ENCODE measurements around the gene ALDH3B1. TPM values are rescaled to one million over a fixed set of nuclear protein-coding genes. Genes with fewer than 3 reads are reported as not detected.

ALDH3B1 gene
- total and polyA plus RNA-seq, 2 donors (not counting 3 experiments of a cell fraction or from before 2014, with no cell fraction given), result 0.13 to 1.0 TPM

DNA sequence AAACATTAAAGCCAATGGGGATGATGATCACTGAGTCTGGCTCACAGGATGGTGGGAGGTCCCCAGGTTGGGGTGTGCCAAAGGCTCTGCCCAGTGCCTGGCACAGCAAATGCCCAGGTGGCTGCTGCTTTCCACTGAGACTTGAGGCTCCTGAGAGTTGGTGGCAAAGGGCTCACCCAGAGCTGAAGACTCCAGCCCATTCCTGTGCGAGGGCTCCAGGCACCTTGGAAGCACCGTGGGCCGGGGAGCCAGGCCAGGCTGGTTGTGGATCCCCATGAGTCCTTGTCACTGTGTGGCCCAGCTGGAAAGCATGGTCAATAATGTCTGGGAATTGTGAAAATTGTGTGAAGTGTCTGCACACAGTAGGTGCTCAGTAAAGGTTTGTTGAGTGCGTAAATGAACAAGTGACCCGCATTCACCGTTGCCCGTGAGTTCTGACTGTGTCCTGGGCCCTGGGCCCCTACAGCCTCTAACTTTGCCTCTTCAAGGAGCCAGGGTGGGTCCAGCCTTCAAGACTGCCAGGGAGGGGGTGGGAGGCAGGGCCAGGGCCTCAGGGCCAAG lies 3.4 kb upstream of the ALDH3B1 start:
- H3K4me3 ChIP-seq (replicated peaks in 1 of 3; ENCODE audit: insufficient read depth in 1 of 3, low read depth in 1 of 3, low read length in 3 of 3), result no peak overlapping the region
- intact Hi-C loops (cut with micrococcal nuclease) (no loop called here), dilution Hi-C loops (cut with MboI; ENCODE audit: extremely low pct_ligation_motif_present, low sequenced_read_pairs) (no loop called here)
- H3K79me2 ChIP-seq (ENCODE audit: control insufficient read depth, insufficient read depth, low read length), result no peaks in the 10 kb centered on the region
- FAIRE-seq (no peak), DNase-seq (ENCODE audit: low read depth, low spot score) (no peak)
- no peaks in the 10 kb centered on the region for H3K36me3 ChIP-seq (ENCODE audit: control insufficient read depth in 2 of 2, extremely low read depth in 1 of 2, insufficient read depth in 2 of 2, low read length in 2 of 2)
- ChIA-PET CTCF (interaction anchor here (1.3 kb wide), 1 partner anchor 51 kb away, joined by 5 read pairs; no protein-coding TSS in a partner anchor), POLR2A (no interaction called here)
- no peaks in the 10 kb centered on the region for H3K9me3 ChIP-seq (replicated peaks; ENCODE audit: control insufficient read depth, insufficient read depth, low read length)
- H3K27ac ChIP-seq (ENCODE audit: insufficient read depth, low read depth, low read length), result no peak overlapping the region
- no peak overlapping the region for H3K4me2 ChIP-seq (ENCODE audit: insufficient read depth, low read length)
- BruUV-seq (replicated peaks), result no TSS peak
- H4K20me1 ChIP-seq (replicated peaks; ENCODE audit: control insufficient read depth, extremely low read depth, insufficient read depth, low read length), result no peaks in the 10 kb centered on the region
- no peak for TF ChIP-seq GATA2 (IDR thresholded peaks at IDR 0.05; ENCODE audit: insufficient read depth, insufficient read length, low read depth, low read length)
- TF ChIP-seq MYC (IDR thresholded peaks at IDR 0.05; ENCODE audit: low read depth, low read length), result no peak
- no peak for TF ChIP-seq FOS (IDR thresholded peaks at IDR 0.05; ENCODE audit: borderline replicate concordance, insufficient read depth, low read length)
- TF ChIP-seq EZH2 (IDR thresholded peaks at IDR 0.05; ENCODE audit: borderline replicate concordance, low read depth, low read length, severe bottlenecking), result no peak
- no peak for TF ChIP-seq POLR2A (IDR thresholded peaks at IDR 0.05; ENCODE audit: low read depth, low read length)
- no peak for TF ChIP-seq POLR2AphosphoS5 (IDR thresholded peaks at IDR 0.05; ENCODE audit: insufficient read depth, low read depth, low read length)
- TF ChIP-seq, protein P1, sequence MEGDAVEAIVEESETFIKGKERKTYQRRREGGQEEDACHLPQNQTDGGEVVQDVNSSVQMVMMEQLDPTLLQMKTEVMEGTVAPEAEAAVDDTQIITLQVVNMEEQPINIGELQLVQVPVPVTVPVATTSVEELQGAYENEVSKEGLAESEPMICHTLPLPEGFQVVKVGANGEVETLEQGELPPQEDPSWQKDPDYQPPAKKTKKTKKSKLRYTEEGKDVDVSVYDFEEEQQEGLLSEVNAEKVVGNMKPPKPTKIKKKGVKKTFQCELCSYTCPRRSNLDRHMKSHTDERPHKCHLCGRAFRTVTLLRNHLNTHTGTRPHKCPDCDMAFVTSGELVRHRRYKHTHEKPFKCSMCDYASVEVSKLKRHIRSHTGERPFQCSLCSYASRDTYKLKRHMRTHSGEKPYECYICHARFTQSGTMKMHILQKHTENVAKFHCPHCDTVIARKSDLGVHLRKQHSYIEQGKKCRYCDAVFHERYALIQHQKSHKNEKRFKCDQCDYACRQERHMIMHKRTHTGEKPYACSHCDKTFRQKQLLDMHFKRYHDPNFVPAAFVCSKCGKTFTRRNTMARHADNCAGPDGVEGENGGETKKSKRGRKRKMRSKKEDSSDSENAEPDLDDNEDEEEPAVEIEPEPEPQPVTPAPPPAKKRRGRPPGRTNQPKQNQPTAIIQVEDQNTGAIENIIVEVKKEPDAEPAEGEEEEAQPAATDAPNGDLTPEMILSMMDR (IDR thresholded peaks at IDR 0.05; ENCODE audit: extremely low read depth in 1 of 2, insufficient read depth in 1 of 2, low read depth in 1 of 2, low read length in 2 of 2), result no peak
- TF ChIP-seq JUN (IDR thresholded peaks at IDR 0.05; ENCODE audit: borderline replicate concordance, insufficient read depth, insufficient read length, low read depth), result no peak
- TF ChIP-seq, protein P2, sequence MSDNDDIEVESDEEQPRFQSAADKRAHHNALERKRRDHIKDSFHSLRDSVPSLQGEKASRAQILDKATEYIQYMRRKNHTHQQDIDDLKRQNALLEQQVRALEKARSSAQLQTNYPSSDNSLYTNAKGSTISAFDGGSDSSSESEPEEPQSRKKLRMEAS (IDR thresholded peaks at IDR 0.05; ENCODE audit: insufficient read depth, insufficient read length), result no peak
- no peaks in the 10 kb centered on the region for H3K9me1 ChIP-seq (replicated peaks; ENCODE audit: control insufficient read depth, extremely low read depth, insufficient read depth, low read length)
- peaks cover 7% of the 10 kb centered on the region for H3K4me1 ChIP-seq (ENCODE audit: control insufficient read depth, extremely low read depth, insufficient read depth, low read length)
- no peaks in the 10 kb centered on the region for H3K27me3 ChIP-seq (ENCODE audit: control insufficient read depth in 2 of 2, insufficient read depth in 2 of 2, low read length in 2 of 2)
- no peak overlapping the region for H3K9ac ChIP-seq (replicated peaks; ENCODE audit: extremely low read depth, insufficient read depth, low read length)
- H2AFZ ChIP-seq (ENCODE audit: low read depth, low read length), result no peak overlapping the region

Data from endothelial cell of umbilical vein (primary cell).